GM20431 (cell line): ENCODE results near the gene PTPRM.

Experiments
- in situ Hi-C: fragments of 300-500 bp; cut with MseI, MboI; formaldehyde crosslinking; loops from one replicate; pipeline ENCODE4 v1.15.0; 2020; ENCODE audit warnings: low sequenced_read_pairs; ENCODE audit not compliant: unreplicated experiment

PTPRM gene

DNA sequence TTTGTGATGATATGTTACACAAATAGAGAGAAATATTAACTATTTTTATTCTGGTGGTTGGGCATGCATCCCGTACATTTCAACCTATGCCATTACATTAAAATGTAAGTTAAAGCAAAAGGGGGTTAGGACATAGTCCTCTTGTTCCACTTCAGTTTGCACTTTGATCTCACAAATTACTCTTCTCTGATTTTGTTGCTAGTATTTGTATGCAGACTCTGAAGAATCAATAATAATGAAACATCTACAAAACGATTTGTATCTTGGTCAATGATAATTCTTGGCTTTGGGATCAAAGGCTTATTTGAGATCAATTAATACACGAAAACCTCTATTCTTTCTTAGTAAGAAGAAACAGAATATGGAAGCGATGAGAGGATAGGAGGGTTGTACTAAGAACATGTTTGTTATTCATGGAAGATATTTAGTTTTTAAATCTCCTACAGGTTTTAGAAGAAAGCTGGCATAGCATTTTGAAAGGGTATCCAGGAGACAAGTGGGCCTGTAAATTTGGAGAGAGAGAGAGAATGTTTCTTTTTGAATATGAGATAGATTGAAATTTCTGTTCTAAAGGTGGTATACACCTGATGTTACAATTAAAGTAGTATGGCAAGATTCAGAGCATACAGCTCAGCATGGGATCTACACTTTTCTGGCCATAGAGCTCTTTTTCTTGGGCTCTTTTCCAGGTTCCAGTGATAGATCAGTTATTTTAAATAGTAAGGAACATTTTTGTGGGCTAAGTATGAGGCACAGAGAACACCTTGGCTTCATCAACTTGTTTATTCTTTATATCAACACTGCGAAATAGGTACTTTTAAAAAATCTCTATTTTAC lies 347.9 kb downstream of the PTPRM start:
- in situ Hi-C loops, result no loop called here

- in situ Hi-C loops, result no loop called here
Measured at GRCh38 chr18:7918701-7919100, 351.6 kb downstream of the PTPRM start.

DNA sequence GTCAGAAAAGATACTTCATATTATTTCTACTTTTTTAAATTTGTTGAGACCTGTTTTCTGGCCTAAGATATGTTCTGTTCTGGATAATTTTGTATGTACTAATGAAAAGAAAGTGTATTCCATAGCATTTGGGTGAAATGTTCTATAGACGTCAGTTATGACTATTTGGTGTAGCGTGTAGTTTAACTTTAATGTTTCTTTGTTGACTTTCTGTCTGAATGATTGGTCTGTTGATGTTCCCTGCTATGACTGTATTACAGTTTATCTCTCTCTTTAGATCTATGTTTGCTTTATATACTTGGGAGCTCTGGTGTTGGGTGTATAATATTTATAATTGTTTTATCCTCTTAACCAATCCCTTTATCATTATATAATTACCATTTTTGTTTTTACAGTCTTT lies 352.4 kb downstream of the PTPRM start:
- in situ Hi-C loops, result no loop called here

- in situ Hi-C loops, result no loop called here
Measured at GRCh38 chr18:7921938-7922587, 354.9 kb downstream of the PTPRM start.

DNA sequence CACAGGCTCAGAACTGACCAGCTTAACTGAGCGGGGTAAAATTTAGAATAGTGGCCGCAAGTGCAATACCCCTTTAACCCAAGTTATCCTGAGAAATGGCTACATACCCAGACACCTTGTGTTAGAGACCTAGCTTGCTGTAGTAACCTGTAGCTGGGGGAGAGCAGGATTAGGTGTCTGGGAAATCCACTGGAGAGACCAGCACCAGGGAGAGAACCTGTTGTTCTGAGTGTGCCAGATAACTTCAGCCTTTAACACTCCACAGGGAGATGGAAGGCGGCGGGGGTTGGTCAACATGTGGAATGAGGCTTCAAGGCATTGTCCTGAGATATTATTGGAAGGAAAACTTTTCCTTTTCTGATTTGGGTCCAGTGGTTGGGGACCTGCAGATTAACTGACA lies 356.0 kb downstream of the PTPRM start:
- in situ Hi-C loops, result no loop called here

- in situ Hi-C loops, result no loop called here
Measured at GRCh38 chr18:7924616-7925015, 357.5 kb downstream of the PTPRM start.

DNA sequence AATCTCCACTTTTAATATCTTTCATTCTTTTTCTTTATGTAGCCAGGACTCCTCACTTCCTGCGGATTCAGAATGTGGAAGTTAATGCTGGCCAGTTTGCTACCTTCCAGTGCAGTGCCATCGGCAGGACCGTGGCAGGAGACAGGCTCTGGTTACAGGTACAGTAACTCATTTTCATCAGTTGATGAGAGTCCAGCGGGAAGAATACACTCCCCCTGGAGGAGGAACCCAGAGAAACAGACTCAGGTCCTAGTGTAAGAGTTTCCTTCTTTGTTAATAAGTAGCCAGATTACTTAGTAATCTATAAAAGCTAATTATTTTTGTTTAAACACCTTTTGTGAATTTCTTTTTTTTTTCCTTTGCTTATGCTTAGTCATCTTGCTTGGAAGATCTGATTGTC lies 359.4 kb downstream of the PTPRM start:
- in situ Hi-C loops, result no loop called here

DNA sequence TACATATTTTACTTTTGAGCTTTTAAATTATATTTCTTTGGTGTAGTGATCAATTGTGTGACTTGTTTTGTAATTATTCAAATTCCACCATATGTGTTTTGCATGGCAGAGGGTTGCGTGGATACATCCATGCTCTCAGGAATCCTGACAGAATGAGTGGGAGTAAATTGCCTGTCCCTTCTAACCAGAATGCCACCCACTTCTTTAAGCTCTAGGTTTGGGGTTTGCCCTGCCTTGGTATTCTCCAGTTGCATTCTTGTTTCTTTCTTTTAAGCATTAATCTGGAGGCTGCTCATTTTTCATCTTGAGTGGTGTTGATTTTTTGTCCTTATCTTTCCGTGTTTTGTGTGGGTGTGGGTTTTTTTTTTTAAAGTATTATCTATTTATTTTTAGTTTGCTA lies 360.0 kb downstream of the PTPRM start:
- in situ Hi-C loops, result no loop called here

DNA sequence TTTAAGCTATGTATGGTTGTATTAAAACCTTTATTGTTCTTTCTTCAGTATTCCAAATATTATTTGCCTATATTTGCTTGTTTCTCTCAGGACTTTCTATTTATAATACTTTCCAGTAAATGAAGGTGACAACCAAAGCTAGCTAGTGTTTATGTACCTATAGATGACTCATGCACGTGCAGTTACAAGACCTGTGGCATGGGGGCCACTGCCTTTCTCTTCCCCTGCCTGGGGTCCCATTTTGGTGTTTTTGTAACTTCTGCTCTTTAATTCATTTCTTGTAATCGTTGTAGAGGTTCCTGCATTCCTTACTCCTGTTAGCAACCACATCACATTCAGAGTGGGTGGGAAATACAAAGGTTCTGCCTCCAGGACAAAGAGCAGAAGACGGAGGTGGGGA lies 364.6 kb downstream of the PTPRM start:
- in situ Hi-C loops, result no loop called here

DNA sequence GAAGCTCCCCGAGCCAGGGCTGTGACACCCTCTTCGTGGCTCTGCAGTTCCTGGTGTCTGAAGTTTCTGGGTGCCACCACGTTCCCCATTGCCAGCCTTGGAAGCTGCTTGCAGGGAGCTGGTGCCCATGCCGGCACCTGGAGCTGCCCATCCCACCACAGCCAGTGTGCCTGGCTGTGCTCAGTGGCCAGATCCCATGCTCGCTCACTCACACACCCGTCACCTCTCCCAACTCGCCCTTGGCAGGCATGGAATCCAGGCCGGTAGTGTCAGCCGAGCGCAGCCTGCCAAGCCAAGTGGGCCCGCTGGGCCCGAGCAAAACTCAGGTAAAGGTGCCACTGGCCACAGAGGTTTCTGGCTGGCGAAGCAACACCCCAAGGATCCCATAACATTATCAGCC lies 370.2 kb downstream of the PTPRM start:
- in situ Hi-C loops, result no loop called here

- in situ Hi-C loops, result no loop called here
Measured at GRCh38 chr18:7939521-7939920, 372.4 kb downstream of the PTPRM start.

DNA sequence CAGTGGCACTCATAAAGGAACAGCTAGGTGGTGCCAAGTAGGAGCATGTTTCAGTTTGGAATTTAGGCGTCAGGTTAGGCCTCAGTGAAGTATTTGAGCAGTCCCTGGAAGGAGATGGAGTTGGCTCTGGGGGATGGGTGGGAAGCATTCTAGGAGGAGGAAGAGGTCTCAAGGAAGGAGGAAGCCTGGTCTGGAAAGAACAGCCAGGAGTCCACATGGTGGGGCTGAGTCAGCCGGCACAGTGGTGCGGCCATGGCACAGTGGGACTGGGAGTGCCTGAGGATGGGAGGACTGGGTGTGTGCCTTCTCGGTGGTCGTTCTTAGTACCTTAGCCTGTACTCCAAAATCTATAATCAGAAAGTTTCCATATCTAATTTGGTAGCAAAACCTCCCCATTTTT lies 373.3 kb downstream of the PTPRM start:
- in situ Hi-C loops, result no loop called here

DNA sequence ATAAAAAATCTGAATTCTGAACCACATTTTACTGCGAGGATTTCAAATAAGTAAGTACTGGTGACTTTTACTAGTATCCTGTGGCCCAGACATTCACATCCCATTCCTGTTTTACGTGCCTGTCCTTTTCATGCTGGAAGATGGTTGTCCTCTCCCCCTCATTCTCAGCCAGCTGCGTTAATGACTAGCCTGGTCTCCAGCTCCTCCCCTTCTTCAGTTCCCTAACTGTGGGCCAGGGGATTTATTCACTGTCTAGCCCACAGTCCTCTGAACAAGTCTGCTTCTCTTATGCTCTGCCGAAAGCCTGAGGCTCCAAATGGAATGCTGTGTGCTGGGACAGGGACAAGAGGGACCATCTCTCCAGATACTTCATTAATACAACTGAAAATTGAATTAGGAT lies 373.9 kb downstream of the PTPRM start:
- in situ Hi-C loops, result no loop called here

DNA sequence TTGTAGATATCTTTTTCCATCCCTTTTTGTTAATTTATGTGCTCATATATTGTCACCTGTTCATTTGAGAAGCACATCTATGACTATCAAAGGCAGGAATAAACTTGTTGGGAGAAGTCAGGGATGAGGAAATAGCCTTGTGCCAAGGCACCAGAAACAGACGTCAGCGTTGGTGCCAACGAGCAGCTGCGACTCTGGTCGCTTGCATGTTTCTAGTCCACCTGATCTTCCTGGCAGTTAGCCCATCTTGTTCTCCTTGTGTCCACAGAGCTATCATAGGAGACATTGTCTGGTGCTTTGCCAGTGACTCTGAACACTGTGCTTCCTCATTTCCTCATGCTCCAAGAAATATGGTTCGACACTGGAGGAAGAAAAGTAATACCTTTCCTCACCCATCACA lies 374.4 kb downstream of the PTPRM start:
- in situ Hi-C loops, result no loop called here

DNA sequence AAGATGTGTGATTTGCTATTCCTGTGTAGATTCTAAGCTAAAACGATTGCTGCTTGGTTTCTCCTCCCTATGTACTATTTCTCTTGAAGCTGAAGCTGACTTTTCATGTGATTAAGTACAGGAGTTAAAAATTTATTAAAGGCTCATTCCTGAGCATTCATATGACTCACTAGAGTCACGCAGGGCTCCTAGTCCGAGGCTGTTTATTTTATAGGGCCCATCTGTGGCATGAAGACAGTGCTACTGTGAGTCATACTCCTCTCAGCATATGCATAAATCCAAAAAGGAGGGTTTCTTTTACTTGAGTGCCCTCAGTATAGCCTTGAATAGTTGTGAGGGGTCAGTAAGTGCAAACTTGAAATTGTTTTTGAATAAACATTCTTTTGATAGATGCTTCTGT lies 378.8 kb downstream of the PTPRM start:
- in situ Hi-C loops, result no loop called here

DNA sequence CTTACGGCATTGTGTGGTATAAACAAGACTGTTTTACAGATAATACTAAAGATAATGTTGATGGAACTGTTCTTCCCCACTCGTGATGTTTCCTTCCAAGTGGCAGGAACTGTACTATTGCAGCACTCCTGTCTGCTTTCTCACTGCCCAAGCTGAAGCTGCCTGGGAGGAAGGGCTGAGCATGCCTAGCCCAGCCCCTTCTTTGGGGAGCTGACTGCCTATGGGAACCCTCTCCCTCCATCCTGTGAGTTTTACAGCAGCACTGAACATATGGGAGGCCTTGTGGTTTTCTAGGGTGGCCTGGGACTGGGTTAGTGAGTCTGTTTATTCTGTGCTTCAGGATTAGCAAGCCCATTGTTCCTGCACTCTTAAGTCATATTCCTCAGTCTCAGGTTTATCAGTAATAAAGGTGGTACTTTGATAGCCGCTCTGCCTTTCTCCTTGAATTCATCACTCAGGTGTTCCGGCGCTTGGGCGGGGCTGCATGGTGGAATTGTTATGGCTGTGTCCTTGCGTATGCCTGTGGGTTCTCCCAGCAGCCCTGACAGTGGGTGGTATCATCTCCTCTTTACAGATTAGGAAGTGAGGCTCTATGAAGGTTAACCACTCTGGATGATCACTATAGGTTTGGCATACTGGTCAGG lies 379.7 kb downstream of the PTPRM start:
- in situ Hi-C loops, result no loop called here

DNA sequence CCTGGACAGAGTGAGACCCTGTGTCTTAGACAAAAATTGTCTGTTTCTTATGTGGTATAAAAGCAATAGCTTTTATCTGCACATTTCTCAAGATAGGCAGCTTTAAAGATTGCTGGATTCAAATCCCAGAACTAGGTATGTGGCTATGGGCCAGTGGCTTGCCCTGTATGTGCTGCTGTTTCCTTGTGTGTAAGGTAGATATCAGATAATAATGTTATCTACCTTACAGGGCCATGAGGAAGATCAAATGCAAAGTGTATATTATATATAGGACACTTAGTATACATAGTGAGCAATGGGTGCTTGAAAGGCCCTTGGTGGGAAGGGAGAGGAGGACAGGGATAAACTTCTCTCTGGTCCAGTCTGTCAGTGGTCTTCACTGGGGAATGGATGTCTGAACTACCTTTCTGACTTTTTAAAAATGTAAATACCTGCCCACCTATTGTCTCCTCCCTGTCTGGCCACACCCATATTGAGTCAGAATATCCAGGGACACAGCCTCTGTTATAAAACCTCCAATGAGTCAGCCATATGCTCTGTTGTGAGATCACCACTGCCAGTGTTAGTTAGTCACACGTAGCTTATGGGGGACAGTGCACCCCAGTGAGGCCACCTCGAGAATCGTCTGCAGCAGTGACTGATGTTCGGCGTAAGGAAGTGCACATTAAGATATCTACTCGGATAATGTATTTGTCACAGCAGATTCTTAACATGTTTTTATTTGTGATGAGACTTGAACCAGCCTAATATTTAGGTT lies 383.4 kb downstream of the PTPRM start:
- in situ Hi-C loops, result no loop called here

DNA sequence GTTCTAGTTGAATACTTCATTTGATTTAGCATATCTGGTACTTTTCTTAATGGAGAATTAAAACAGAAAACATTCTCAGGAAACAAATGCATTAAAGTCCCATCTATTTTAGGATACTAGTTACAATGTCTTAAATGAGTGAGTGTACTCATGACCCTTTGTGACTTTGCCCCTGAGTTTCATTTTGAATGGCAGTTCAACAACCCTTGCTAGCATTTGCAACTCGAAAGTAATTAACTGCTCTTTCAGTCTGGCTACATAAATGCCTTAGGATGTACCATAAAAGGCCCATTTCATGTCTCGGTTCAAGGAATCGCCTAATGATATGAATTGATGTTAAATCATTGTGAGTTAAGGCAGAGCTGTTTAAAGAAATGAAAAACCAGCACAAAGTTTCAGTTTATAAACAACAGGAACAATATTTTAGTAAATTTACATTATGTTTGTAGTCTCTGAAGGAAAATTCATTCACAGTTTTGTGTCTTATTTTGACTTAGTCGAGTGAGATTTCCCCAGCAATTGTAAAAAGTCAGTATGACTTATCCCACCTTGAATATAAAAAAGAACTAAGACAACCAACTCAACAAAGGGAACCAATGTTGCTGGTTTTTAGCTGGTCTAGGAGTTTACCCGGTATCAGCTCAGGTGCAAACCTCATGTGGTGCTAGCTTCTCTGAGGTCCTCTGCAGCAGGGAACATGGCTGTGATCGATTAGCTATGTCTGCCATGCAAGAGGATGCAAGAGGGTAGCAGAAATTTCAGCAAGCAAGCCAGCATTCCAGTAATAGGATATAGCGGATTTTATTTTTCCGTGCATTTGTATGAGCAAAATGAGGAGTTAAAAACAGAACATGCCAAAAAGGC lies 386.2 kb downstream of the PTPRM start:
- in situ Hi-C loops, result no loop called here

DNA sequence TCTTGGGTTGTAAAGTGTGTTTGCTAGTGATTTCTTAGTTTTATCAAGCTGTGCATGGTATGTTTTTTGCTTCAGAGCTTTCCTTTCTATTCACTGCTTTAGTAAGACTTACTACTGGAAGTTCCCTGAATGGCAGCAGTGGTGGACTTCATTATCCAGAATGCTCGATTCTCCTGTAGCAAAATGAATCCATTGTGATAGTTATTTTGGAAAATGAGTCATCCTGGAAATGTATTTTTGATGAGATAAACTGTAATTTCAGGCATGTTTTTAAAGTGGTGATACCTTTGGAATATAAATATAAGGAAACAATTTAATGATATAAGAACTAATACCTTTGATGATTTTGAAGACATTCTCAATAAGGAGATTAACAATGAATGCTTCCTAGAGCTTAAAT lies 387.1 kb downstream of the PTPRM start:
- in situ Hi-C loops, result no loop called here

DNA sequence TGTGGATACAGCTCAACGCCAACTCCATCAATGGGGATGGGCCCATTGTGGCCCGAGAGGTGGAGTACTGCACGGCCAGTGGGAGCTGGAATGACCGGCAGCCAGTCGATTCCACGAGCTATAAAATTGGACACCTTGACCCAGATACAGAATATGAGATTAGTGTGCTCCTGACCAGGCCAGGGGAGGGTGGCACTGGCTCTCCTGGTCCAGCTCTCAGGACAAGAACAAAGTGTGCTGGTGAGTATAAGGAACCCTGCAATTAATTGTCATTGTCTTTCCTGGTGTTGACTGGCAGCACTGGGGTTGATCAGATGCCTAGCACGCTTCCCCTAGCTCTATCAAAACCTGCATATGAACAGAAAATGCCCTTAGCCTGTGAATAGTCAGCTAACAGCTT lies 388.1 kb downstream of the PTPRM start:
- in situ Hi-C loops, result no loop called here
